Heart left ventricle (tissue), 13 donors: Measurements from ENCODE around the gene MAMDC4.

Experiments
- CTCF ChIP-seq, 12 donors: fragments of 200-600 bp; sonication (generic) in 4 of 12; IDR thresholded peaks; one replicate each; pipeline versions ENCODE4 v1.5.0 to v1.8.0; 2018 to 2022; ENCODE audit warnings: antibody characterized with exemption in 12 of 12, mild to moderate bottlenecking in 5 of 12
- POLR2A ChIP-seq, 2 donors: fragments of 450-650 bp; IDR thresholded peaks; one replicate each; pipeline ENCODE4 v1.6.1; 2017; ENCODE audit warnings: antibody characterized with exemption in 2 of 2, mild to moderate bottlenecking in 2 of 2, moderate library complexity in 2 of 2
- donor health status: ischemic (EF 13 %, LVEDD 7.1; RV severe dilation, severe dysfunction).
- donor health status: DM: no; HTN: yes; CAD: no.
- donor health status: DM: no; HTN: no; CAD: no.
- donor health status: ischemic (EF 25% LVEDD 6.9; RV normal size, moderate dysfunction).
- donor health status: ischemic (EF 25% LVEDD 5.7; RV mildly dilated, moderate dysfunction).
- donor health status: ischemic (EF 35%, LVEDD 5.7; RV mildly dilated, moderate dysfunction).
- donor health status: nonischemic (EF 11% LVEDD 7.7; RV severe dilation, severe dysfunction).
- donor health status: DM: yes; HTN: yes; CAD: no.
- donor health status: PGD.
- donor health status: ischemic (EF 29% LVEDD 5.4; RV normal size, mild dysfunction).
- donor health status: nonischemic (EF 23%, LVEDD 6.1; RV moderate dilation, normal function).

- TF ChIP-seq CTCF (IDR thresholded peaks at IDR 0.05), result no peak
- no peak for TF ChIP-seq POLR2A (IDR thresholded peaks at IDR 0.05)
Observed at GRCh38 chr9:136835162-136835931, 16.8 kb upstream of the MAMDC4 start.
